ENCODE data around the gene SLC8A1.

The SLC8A1 gene

GRCh38 chr2:40348038-40348437 lies 103.9 kb downstream of the SLC8A1 start:
- DNase-seq, result no peak

GRCh38 chr2:40346535-40347354 lies 105.1 kb downstream of the SLC8A1 start:
- DNase-seq, result no peak

- DNase-seq, result no peak
Observed at GRCh38 chr2:40344364-40344763, 107.5 kb downstream of the SLC8A1 start.

GRCh38 chr2:40343902-40344301 lies 108.0 kb downstream of the SLC8A1 start:
- no peak for DNase-seq

GRCh38 chr2:40341198-40341597 lies 110.7 kb downstream of the SLC8A1 start:
- no peak for DNase-seq

GRCh38 chr2:40339026-40339425 lies 112.9 kb downstream of the SLC8A1 start:
- DNase-seq, result no peak

- DNase-seq, result no peak
Observed at GRCh38 chr2:40332191-40332826, 119.6 kb downstream of the SLC8A1 start.

GRCh38 chr2:40330096-40330495 lies 121.8 kb downstream of the SLC8A1 start:
- DNase-seq, result no peak

- DNase-seq, result no peak
Observed at GRCh38 chr2:40329739-40330030, 122.2 kb downstream of the SLC8A1 start.

GRCh38 chr2:40325116-40325515 lies 126.8 kb downstream of the SLC8A1 start:
- DNase-seq, result no peak

GRCh38 chr2:40324656-40325055 lies 127.2 kb downstream of the SLC8A1 start:
- no peak for DNase-seq

GRCh38 chr2:40321822-40322221 lies 130.1 kb downstream of the SLC8A1 start:
- no peak for DNase-seq

GRCh38 chr2:40321016-40321623 lies 130.8 kb downstream of the SLC8A1 start:
- no peak for DNase-seq

GRCh38 chr2:40318921-40319320 lies 133.0 kb downstream of the SLC8A1 start:
- no peak for DNase-seq

- no peak for DNase-seq
Observed at GRCh38 chr2:40317761-40318160, 134.1 kb downstream of the SLC8A1 start.

GRCh38 chr2:40317046-40317445 lies 134.8 kb downstream of the SLC8A1 start:
- no peak for DNase-seq

- no peak for DNase-seq
Observed at GRCh38 chr2:40316620-40317019, 135.3 kb downstream of the SLC8A1 start.

GRCh38 chr2:40315683-40316082 lies 136.2 kb downstream of the SLC8A1 start:
- no peak for DNase-seq

GRCh38 chr2:40311026-40311425 lies 140.9 kb downstream of the SLC8A1 start:
- DNase-seq, result no peak

GRCh38 chr2:40310303-40310702 lies 141.6 kb downstream of the SLC8A1 start:
- no peak for DNase-seq

- no peak for DNase-seq
Observed at GRCh38 chr2:40304340-40304739, 147.6 kb downstream of the SLC8A1 start.

GRCh38 chr2:40303746-40304145 lies 148.1 kb downstream of the SLC8A1 start:
- no peak for DNase-seq

GRCh38 chr2:40302751-40303325 lies 149.1 kb downstream of the SLC8A1 start:
- no peak for DNase-seq

- no peak for DNase-seq
Observed at GRCh38 chr2:40300391-40300790, 151.5 kb downstream of the SLC8A1 start.

Data from activated effector memory CD4-positive, alpha-beta T cell treated with Interleukin-2 at 50 U/mL for 16 hours (primary cell).